NK-92 (cell line): ENCODE results near the gene CD180.

Experiments used
- DNase-seq: peaks from one replicate; lab custom pipeline; 2025; ENCODE audit not compliant: unreplicated experiment; lab: John Stamatoyannopoulos, UW

Gene CD180

GRCh38 chr5:67163231-67163756 lies 33.3 kb downstream of the CD180 start:
- DNase-seq, result no peak

DNA sequence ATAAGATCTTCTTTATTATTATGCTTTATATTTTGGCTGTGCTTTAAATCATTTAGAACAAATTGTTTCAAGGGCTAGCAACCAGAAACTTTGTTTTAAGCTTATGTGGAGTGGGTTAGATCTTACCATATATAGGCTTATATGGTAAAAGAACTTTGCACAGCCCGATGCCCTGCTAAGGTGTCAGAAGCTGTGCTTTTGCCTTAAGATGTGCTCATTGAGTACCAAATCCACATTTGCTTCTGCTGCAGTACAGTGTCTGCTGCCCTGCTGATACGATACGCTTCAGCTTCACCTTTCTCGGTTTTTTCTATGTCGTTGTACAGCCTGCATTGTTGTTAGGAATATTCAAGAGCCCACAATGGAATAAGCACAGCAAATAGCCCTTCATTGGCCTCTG lies 34.8 kb downstream of the CD180 start:
- no peak for DNase-seq

DNA sequence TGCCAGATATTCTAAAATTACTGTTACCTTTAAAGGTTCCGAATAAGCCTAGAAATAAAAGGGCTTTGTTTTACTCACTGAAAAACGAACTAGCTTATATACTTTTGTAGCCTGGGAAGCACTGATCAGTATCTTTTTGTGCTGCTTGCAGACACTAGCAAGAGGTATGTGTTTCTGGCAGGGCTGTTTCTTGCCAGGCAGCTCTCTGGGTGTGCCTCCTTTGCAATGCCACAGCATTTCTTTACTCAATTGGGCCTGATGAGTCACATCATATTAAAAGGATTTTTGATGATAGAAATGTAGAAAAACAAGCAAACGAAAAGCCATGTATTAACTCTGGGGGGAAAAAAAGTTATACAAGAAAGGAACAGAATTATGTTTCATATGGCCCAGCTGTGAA lies 35.6 kb downstream of the CD180 start:
- no peak for DNase-seq

GRCh38 chr5:67160272-67160671 lies 36.3 kb downstream of the CD180 start:
- DNase-seq, result no peak

- no peak for DNase-seq
These were observed 39.5 kb downstream of the CD180 start for GRCh38 chr5:67156976-67157583.

DNA sequence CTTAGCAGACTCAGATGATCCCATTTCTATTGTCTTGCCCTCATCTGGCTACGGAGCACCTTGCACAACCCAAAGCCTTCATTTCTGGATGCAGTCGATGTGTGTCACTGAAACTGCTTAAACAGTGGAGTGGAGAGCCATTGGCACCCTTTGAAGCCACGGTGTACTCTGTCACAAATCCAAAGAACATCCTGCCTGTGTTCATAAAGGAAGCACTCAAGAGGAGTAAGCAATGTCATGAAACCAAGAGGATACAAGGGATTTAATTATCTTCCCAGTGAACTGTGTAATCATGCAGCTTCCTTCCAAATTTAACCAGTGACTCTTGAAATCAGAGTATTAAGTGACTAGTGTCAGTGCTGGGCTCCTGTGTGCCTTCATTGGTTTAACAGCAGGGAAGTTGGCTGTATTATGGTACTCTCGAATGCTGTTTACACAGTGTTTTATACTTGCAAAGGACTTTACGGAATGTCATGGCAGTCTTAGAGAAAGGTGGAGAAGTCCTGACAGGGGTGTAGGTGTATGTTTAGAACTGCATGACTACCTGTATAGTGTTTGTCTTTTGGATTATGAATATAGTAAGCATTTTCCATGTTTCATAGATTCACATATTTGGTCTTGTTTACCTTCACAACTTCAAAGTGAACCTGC lies 41.9 kb downstream of the CD180 start:
- DNase-seq, result no peak

GRCh38 chr5:67153292-67153691 lies 43.3 kb downstream of the CD180 start:
- DNase-seq, result no peak

DNA sequence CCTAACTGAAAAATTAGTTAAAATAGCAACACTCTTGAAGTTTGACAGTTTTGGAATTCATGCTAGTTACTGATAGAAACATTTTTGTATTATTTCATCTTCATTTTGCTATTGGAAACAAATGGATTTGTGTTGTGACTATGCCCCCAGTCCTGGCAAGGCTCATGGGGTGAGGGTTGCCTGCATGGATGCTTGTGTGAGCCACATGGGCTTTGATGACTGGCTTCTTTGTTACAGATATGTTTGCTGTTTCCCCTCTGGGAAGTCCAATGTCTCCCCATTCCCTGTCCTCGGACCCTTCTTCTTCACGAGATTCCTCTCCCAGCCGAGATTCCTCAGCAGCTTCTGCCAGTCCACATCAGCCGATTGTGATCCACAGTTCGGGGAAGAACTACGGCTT lies 44.2 kb downstream of the CD180 start:
- no peak for DNase-seq

DNA sequence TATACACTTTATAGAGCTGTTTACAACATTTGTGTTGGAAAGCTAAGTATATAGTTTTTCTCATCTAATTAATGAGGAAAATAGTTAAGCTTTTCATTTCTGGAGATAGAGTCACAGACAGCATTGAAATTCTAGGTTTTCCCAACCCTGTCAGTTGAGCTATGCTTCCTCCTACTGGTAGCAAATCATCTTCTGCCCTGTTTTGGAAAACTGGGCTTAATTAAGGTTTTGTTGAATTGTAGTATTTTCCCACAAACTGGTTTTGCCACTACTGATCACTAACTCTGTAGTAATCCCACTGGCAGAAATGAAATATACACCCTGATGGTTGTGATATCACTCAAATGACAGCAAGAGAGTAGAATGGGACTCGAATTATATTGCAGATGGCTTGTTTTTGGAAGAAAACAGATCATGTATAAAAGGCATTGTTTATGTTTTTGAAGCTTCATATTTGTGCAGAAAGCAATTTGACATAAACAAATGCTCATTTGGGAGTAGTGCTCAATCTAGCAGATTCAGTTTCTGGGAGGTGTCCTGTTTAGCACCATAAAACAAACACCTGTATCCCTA lies 46.6 kb downstream of the CD180 start:
- DNase-seq, result no peak

DNA sequence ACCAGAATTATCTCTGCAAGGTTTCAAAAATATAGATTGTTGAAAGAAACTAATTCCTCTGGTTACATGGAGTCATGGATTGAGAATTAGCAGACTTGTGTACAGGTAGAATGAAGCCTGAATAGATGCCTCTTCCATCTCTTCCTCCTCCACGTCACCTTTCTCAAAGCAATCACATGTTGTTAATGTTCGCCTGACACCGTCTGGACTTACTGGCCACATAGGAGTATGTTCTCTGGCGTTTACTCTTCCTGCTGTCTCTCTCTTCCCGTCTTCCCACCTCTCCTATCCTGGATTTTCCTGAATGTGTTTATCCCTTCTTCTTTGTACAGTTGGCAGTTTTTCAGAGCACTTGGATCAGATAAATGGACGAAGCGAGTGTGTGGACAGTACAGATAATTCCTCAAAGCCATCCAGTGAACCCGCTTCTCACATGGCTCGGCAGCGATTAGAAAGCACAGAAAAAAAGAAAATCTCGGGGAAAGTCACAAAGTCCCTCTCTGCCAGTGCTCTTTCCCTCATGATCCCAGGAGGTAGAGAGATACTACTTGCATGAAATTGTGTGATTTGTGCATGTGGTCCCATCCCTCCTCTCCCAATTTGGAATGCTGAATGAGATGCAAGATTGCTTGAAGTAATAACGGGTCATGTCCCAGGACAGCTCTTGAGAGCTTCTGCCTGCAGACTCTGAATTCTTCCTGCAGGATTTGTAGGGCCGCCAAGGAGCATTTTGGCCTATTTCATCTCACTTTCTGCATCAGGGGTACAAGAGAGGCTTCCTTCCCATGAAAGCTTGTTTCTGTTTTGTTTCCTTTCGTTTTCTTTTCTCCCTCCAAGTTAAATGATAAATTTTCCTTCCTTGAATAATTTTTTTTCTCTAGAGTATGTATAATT lies 47.3 kb downstream of the CD180 start:
- no peak for DNase-seq

- DNase-seq, result no peak
These were observed 48.8 kb downstream of the CD180 start for GRCh38 chr5:67147760-67148159.

- no peak for DNase-seq
These were observed 49.6 kb downstream of the CD180 start for GRCh38 chr5:67146981-67147380.

GRCh38 chr5:67146574-67146973 lies 50.0 kb downstream of the CD180 start:
- DNase-seq, result no peak

GRCh38 chr5:67144183-67144639 lies 52.4 kb downstream of the CD180 start:
- DNase-seq, result no peak

DNA sequence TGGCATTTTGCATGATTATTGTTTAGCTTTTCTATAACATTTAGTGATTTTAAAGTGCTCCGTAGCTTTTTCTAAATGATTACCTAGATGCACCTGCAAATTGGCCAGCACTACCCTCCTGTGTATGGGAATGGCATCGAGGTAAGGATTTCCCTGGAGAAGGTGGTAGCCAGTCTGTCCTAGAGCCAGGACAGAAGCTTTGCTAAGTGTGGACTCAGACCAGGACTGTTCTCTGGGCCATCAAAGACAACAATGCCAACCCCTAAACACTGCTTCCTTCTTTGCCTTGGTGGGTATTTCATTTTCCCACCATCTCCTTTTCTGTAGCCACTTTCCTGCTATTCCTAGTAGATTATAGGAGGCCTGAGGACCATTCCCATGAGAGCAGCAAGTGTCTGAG lies 53.0 kb downstream of the CD180 start:
- DNase-seq, result no peak

GRCh38 chr5:67142816-67143215 lies 53.8 kb downstream of the CD180 start:
- DNase-seq, result no peak

- DNase-seq, result no peak
These were observed 55.0 kb downstream of the CD180 start for GRCh38 chr5:67141644-67142043.

DNA sequence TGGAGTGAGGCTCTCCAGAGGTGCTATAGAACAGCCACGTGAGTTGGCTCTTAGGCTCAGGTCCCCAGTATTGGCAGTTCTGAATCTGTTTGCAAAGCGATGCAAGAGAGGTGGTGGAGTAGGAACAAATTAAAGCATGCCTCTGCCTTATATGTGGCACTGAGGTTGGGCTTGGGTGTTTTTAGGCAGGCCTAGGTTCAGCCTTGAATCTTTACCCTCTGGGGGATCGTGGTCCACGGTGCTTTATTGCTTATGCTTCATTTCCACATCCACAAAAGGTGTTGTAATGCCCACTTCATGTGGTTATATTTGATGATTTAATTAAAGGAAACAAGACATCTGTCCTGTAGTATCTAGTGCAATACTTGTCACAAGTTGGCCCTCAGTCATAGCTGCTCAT lies 56.2 kb downstream of the CD180 start:
- DNase-seq, result no peak

- DNase-seq, result no peak
These were observed 57.6 kb downstream of the CD180 start for GRCh38 chr5:67139030-67139429.

DNA sequence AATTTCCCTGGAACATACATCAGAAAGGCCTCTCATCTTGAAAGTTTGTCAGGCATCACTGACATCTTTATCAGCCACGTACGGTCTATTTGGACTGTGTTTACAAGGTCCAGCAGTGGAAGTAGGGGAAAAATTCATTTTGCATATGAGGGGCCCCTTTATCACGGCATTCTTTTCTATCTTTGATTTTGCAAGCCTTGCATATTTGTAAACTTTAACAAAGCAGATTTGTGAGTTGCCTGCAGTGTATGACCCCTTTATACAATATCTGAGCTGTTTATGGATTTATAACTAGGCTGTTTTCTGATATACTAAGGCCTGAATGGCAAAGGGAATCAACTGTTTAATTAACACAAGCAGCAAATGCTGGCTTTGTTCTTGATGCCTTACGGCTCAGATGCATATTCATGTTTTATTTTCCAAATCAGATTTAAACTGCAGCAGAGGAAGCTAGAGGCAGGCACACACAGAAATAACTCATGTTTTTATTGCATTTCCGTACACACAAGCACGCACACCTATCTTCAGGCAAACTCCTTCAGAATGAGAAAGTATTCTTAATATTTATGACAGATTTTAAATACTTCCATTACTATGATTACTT lies 61.1 kb downstream of the CD180 start:
- DNase-seq, result no peak

DNA sequence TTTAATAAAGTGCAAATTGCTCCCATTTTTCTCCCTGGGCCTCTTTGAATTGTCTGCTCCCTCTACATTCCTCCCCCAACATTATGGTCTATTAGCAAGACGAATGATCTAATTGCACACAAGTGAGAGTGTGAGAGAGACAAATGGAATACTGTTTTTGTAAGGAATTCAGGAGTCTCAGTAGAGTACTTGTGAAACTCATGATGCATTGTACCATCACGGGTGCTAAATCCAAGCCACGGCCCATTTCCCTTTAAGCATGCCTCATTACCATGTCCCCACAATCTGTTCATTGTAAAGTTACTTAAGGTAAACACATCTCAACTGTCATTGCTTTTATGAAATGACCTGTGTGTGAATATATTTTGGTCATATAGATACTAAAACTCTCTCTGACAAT lies 62.8 kb downstream of the CD180 start:
- DNase-seq, result no peak
